GM12873 (cell line): Measurements from ENCODE around the gene PSRC1.

ENCODE experiments used
- TF ChIP-seq, protein P1 (sequence below): IDR thresholded peaks from 2 replicates; pipeline ENCODE4 v1.5.1; 2012; ENCODE audit warnings: low read depth, mild to moderate bottlenecking, moderate library complexity, low read length, control low read depth; ENCODE audit not compliant: insufficient read depth; ENCODE audit errors: missing control alignments

PSRC1 gene

GRCh38 chr1:109301874-109302273 lies 18.9 kb upstream of the PSRC1 start:
- TF ChIP-seq, protein P1, sequence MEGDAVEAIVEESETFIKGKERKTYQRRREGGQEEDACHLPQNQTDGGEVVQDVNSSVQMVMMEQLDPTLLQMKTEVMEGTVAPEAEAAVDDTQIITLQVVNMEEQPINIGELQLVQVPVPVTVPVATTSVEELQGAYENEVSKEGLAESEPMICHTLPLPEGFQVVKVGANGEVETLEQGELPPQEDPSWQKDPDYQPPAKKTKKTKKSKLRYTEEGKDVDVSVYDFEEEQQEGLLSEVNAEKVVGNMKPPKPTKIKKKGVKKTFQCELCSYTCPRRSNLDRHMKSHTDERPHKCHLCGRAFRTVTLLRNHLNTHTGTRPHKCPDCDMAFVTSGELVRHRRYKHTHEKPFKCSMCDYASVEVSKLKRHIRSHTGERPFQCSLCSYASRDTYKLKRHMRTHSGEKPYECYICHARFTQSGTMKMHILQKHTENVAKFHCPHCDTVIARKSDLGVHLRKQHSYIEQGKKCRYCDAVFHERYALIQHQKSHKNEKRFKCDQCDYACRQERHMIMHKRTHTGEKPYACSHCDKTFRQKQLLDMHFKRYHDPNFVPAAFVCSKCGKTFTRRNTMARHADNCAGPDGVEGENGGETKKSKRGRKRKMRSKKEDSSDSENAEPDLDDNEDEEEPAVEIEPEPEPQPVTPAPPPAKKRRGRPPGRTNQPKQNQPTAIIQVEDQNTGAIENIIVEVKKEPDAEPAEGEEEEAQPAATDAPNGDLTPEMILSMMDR, result no peak

GRCh38 chr1:109300650-109301151 lies 17.8 kb upstream of the PSRC1 start:
- TF ChIP-seq, protein P1, result no peak

GRCh38 chr1:109299558-109300343 lies 16.8 kb upstream of the PSRC1 start:
- TF ChIP-seq, protein P1, result no peak

- TF ChIP-seq, protein P1, result no peak
These were observed 16.0 kb upstream of the PSRC1 start for GRCh38 chr1:109298666-109299557.

DNA sequence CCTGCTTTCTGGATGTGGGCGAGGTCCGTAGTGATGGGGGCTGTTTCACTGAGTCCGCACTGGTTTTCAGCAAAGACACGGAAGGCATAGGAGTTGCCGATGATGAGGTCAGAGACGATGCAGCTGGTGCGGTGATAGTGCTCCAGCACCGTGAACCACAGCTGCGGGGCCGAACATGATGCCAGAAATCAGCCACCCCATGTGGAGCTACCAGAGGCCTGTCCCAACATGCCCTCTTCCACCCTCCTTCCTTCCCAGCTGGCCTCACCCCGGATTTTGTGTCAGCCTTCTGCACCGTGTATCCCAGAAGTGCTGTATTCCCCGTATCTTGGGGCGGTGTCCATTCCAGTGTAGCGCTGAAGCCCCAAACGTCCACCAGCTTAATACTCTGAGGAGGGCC lies 13.8 kb upstream of the PSRC1 start:
- TF ChIP-seq, protein P1, result no peak

DNA sequence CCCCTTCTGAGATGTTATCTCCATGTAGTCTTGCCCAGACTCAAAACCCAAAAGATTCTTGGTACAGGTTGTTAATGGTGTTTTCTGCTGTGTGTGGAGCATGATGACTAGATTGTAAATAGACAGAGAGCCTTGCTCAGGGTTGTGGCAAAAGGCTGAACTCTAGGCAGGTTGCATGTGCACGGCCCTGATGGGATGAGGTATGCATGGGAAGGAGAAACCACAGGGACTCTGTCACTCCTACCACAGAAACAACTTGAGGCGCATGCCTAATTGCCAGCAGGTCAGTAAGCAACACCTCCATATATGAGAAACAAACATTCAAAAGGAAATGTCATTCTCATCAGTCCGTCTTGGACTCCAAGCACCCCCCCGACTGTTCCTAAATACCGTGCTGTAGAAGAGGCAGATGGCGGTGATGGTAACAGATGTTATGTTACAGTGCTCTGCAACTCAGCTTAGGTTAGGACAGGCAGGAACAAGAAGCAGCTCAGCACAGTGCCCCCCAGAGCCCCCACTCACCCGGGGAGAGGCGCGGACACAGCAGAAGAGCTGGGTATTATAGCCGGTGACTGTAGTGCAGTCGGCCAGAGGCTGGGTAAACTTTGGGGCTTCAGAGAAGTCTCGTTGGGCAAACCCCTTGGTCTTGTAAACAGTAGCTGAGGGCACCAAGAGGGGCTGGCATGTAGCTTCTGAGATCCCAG lies 12.9 kb upstream of the PSRC1 start:
- TF ChIP-seq, protein P1, result no peak

DNA sequence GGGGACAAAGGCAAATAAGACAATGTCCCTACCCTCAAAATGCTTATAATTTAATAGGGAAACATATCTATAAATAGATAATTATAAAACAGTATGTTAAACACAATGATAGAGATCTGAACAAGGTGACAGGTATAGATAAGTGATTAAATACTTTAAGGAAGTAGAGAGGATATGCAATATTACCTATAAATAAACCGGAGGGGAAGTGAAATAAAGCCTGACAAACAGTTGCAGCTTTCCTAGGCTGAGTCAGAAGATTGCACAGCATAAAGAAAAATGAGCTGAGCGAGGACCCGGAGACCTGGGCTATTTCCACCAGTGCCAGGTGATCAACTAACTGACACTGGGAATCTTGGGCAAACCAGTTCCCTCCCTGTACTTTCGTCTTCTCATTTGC lies 11.5 kb upstream of the PSRC1 start:
- TF ChIP-seq, protein P1, result no peak
